GM12874 (cell line): ENCODE measurements around the gene MIDN.
A peak's percentile ranks its signal among the peaks of the same experiment; 100 is the strongest.

Experiments used
- TF ChIP-seq, protein P1 (sequence below): IDR thresholded peaks from 2 replicates; pipeline ENCODE4 v1.5.1; 2011; ENCODE audit warnings: low read depth, mild to moderate bottlenecking, control low read depth, low read length, moderate library complexity; ENCODE audit not compliant: insufficient read depth

MIDN gene

DNA sequence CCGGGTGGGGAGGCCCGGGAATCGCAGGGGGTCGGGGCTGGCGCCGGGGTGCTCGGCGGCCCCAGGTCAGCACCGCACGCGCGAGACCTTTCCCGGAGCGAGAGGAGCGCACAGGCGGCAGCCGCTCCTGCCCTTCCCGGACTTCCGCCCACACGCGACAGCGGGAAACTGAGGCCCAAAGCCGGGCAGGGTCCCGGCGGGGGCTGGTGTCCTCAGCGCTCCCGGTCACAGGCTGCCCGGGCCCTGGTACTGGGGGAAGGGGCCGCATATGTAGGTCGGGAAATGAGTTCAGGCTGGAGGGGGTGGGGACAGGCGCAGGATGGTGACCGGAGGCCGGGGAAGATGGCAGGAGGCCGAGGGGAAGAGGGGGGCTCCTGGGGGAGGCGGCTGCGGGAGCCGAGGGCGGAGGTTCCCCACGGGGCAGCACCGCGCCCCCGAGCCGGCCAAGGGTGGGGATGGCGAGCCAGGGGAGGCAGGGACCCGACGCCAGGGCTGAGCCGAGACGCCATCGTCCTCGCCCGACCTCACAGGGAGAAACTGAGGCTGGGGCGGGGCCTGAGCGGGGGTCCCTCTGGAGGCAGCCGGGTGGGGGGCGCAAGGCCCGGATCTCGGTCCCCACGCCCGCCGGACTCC, 11.2 kb upstream of the MIDN start:
- TF ChIP-seq, protein P1, sequence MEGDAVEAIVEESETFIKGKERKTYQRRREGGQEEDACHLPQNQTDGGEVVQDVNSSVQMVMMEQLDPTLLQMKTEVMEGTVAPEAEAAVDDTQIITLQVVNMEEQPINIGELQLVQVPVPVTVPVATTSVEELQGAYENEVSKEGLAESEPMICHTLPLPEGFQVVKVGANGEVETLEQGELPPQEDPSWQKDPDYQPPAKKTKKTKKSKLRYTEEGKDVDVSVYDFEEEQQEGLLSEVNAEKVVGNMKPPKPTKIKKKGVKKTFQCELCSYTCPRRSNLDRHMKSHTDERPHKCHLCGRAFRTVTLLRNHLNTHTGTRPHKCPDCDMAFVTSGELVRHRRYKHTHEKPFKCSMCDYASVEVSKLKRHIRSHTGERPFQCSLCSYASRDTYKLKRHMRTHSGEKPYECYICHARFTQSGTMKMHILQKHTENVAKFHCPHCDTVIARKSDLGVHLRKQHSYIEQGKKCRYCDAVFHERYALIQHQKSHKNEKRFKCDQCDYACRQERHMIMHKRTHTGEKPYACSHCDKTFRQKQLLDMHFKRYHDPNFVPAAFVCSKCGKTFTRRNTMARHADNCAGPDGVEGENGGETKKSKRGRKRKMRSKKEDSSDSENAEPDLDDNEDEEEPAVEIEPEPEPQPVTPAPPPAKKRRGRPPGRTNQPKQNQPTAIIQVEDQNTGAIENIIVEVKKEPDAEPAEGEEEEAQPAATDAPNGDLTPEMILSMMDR: no peak

DNA sequence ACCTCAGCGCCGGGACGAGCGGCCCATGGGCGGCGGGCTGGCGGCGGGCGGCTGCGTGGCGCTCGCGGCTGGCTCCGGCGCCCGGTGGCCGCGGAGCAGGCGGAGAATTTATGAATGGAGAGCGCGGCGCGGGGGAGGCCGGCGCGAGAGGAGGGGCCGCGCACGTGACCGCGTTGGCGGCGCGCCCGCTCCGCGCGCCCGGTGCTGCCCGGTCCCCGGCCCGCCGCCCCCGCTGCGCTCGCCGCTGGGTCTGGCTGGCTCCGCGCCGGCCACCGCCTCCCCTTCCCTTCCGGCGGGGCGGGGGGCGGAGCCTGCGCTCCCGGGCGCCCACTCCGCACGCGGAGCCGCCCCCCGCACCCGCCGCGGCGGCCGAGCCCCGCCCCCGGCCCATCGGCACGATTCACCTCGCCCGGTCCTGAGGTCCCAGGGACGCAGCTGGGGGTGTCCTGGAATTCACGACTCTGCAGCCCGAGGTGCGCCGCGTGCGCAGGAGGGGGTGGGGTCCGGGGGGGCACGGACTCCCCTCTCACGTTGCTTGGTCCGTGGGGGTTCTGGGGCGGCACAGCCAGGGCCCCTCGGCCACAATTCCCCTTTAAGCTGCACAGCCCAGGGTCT, 10.5 kb upstream of the MIDN start, which contains the start of gene CBARP:
CBARP (minus strand) TSS at position 252 of the 615 bp plus-strand sequence. CDS start 1,905 bp downstream, outside the sequence.
- TF ChIP-seq, protein P1: no peak

DNA sequence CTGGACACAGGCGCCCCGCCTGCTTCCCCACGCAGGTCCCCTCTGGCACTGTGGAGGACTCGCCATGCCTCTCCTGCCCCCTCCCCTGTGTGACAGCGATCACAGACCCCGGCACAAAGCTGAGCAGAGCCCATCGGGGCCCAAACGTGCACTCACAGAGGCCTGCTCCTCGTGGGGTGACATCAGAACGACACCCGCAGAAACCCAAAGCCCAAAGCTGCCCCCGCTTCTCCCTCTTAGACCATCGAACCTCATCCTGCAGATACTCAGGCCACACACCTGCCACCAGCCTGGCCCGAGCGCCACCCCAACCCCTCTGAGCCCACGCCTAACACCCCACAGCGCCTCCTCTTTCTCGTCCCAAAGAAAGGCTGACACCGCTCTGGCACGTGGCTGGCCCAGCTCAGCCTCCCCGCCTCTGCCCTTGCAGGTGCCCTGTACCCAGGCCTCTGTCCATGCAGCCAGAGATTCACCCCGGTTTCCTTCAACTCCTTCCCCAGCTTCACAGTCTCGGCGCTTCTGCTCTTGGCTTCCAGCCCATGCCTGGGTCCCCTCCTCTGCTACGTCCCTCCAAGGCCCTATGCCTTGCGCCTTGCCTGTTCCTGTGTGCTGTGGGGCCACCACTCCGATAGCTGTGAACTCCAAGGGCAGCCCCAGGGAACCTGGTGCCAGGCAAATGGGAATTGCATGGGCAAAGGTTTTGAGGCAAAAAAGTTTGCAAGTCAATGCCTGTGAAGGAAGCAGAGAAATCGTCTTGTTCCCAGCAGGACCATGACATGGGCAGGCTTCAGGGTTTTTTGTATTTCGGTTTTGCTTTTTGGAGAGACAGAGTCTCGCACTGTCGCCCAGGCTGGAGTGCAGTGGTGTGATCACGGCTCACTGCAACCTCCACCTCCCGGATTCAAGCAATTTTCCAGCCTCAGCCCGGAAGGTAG, 9.7 kb upstream of the MIDN start:
- TF ChIP-seq, protein P1: no peak

DNA sequence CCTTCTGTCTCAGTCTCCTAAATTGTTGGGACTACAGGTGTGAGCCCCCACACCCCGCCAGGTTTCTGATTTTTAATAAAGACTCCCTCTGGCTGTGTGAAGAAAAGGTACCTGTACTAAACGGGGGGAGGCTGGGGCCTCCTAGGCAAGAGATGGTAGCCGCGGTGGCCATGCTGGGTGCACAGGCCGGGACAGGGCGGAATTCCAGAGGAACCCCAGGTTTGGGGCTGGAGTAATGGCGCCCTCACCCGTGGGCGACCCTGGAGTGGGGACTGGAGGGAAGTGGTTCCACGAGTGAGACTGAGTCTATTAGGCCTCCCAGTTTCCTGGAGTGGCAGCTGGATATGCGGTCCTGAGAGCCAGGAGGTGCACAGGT, 9.0 kb upstream of the MIDN start:
- TF ChIP-seq, protein P1: no peak

DNA sequence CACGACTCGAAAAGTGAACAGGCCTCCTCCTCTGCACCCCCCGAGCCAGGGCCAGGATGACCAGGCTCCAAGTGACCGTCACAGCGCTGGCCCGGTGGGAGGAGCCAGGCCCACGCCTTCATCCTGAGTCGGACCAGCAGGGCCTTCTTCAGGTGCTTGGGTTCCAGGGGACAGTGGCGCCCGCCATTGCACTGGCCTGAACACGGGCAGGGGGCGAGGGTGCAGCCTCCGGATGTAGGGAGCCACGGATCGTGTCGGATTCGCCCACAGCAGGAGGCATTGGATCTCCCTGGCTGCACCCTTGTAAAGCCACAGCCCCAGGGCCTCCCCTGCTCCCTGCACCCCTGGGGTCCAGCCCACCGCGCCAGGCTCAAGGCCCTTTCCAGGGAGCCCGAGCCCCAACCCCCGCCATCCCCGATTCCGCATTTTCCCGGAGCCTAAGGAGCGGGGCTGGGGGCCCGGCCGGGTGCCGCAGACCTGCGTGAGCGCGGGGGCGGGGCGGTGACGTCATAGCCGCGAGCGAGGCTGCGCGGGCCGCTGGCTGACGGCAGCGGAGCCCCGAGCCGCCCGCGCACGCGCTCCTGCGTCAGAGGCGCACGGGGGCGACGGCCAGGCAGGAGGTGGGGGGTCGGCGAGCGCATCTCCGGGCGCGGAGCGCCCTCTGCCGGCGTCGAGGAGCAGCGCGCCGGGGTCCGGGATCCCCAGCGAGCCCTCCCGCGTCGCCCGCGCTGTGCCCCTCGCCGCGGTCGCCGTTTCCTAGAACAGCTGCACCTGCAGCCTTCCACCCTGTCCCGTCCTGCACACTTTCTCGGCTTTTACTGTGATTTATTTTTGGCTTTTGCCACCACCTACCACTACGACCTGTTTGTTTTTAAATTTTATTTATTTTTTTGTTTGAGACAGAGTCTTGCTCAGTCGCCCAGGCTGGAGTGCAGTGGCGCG, 8.3 kb upstream of the MIDN start:
- TF ChIP-seq, protein P1: peak; percentile 94

DNA sequence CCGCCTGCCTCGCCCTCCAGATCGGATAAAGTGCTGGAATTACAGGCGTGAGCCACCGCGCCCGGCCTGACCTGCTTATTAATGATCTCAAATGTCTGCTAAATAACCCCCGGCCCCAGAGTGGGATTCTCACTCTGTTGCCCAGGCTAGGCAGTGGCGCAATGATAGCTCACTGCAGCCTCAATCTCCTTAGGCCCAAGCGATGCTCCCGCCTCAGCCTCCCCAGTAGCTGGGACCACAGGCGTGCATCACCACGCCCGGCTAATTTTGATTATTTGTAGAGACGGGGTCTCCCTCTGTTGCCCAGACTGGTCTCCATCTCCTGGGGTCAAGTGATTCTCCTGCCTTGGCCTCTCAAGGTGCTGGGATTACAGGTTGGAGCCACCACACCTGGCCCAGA, 7.5 kb upstream of the MIDN start:
- TF ChIP-seq, protein P1: no peak
